Lower leg skin (tissue), 4 donors: ENCODE results near the gene GREB1. TPM values are rescaled to one million over a fixed set of nuclear protein-coding genes. Genes with fewer than 3 reads are reported as not detected.

Source experiments
- DNase-seq, 2 donors: peaks; one replicate each; pipeline ENCODE4 v3.0.0-alpha.2; 2019; ENCODE audit warnings: low spot score in 2 of 2
- H3K4me3 ChIP-seq: fragments of 200-600 bp; sonication (generic); 2 replicates; pipeline ENCODE4 v1.5.1; 2017; ENCODE audit warnings: mild to moderate bottlenecking, low read depth; ENCODE audit not compliant: poor library complexity, severe bottlenecking
- POLR2A ChIP-seq, 2 donors: fragments of 450-650 bp; IDR thresholded peaks; one replicate each; pipeline ENCODE4 v1.6.1; 2016 to 2017; ENCODE audit warnings: antibody characterized with exemption in 2 of 2, mild to moderate bottlenecking in 1 of 2, moderate library complexity in 1 of 2
- WGBS, 2 donors: methylation state at CpG; one replicate each; pipeline ENCODE4 v1.1.5; 2018; 5-methylcytosine and 5-hydroxymethylcytosine counted together
- intact Hi-C: fragments of 100-400 bp; cut with DNase I; formaldehyde crosslinking; loops from one replicate; pipeline ENCODE4 v1.15.0; 2023; ENCODE audit warnings: low total_unique reads
- total RNA-seq, 4 donors: library from RNA; depleted of rRNA; stranded (reverse); fragments of >200 nt; gene quantifications; one replicate each; pipeline ENCODE4 v1.1.0, GENCODE V29; 2016
- TF ChIP-seq, protein P1 (sequence below), 3 donors: fragments of 450-650 bp; IDR thresholded peaks; one replicate each; pipeline ENCODE4 v1.5.1; 2016; ENCODE audit warnings: antibody characterized with exemption in 3 of 3, mild to moderate bottlenecking in 3 of 3, moderate library complexity in 2 of 3

GREB1 gene
- total RNA-seq, 4 donors from 2014 or later = 2.4 to 12.2 (median 4.0) TPM

DNA sequence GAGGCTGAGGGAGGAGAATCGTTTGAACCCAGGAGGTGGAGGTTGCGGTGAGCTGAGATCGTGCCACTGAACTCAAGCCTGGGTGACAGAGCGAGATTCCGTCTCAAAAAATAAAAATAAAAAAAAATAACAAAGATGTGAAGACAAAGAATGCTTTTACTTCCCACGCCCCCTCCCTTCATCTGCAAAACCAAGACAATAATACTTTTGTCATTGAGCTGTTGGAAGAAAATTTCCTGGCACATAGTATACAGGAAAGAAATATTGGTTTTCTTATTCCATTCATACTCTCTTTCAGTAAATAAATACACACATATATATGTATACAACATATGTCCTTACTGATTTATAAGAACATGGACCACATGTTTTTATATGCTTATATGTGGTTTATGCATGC is 12.2 kb downstream of the GREB1 start:
- no peak for TF ChIP-seq POLR2A (IDR thresholded peaks at IDR 0.05)
- TF ChIP-seq, protein P1, sequence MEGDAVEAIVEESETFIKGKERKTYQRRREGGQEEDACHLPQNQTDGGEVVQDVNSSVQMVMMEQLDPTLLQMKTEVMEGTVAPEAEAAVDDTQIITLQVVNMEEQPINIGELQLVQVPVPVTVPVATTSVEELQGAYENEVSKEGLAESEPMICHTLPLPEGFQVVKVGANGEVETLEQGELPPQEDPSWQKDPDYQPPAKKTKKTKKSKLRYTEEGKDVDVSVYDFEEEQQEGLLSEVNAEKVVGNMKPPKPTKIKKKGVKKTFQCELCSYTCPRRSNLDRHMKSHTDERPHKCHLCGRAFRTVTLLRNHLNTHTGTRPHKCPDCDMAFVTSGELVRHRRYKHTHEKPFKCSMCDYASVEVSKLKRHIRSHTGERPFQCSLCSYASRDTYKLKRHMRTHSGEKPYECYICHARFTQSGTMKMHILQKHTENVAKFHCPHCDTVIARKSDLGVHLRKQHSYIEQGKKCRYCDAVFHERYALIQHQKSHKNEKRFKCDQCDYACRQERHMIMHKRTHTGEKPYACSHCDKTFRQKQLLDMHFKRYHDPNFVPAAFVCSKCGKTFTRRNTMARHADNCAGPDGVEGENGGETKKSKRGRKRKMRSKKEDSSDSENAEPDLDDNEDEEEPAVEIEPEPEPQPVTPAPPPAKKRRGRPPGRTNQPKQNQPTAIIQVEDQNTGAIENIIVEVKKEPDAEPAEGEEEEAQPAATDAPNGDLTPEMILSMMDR (IDR thresholded peaks at IDR 0.05) = no peak
- H3K4me3 ChIP-seq = no peak overlapping the region
- WGBS, 2 donors = 74 to 83% methylated on average over 6 of the region's 6 CpGs
- DNase-seq = no peak
- intact Hi-C loops = no loop called here

DNA sequence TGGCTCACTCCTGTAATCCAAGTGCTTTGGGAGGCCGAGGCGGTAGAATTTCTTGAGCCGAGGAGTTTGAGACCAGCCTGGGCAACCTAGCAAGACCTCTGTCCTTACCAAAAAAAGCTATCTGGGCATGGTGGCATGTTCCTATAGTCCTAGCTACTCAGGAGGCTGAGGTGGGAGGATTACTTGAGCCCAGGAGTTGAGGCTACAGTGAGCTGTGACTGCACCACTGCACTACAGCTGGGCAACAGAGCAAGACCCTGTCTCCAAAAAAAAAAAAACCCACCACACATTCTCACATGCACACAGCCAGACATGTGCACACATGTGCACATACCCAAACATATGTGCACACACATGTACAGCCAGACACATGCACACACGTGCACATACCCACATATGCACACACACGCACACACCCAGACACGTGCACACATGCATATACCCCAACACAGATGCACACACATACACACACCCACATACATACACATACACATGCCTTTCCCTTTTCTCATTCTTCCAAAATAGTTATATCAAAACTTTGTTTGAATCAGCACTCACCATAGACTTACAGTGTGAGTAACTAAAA is 14.2 kb downstream of the GREB1 start:
- TF ChIP-seq, protein P1 (IDR thresholded peaks at IDR 0.05) = no peak
- no peak for TF ChIP-seq POLR2A (IDR thresholded peaks at IDR 0.05)
- WGBS, 2 donors = 90 to 91% methylated on average over 6 of the region's 6 CpGs
- intact Hi-C loops = no loop called here
- no peak overlapping the region for H3K4me3 ChIP-seq
- peak in 1 of 2 donors; percentile 23 for DNase-seq

DNA sequence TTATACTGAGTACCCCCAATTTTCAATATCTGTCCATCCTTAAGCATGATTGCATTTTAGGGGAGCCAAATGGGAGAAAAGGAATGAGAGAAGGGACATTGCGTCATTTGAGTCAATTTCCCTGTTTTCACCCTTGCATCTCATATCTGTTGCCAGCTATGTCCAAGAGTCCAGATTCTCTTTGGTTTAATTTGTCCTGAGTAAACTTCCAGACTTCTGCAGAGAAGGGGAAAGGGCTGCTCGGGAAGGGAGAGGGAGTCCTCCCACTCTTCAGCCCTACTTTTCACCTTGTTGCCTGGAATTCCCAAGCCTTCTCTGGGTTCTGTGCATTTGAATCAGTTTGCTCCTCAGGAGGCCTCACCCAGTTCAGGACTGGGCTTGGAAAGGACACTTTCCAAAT is 16.5 kb downstream of the GREB1 start:
- 88 to 96% methylated on average over 2 of the region's 2 CpGs for WGBS, 2 donors

DNA sequence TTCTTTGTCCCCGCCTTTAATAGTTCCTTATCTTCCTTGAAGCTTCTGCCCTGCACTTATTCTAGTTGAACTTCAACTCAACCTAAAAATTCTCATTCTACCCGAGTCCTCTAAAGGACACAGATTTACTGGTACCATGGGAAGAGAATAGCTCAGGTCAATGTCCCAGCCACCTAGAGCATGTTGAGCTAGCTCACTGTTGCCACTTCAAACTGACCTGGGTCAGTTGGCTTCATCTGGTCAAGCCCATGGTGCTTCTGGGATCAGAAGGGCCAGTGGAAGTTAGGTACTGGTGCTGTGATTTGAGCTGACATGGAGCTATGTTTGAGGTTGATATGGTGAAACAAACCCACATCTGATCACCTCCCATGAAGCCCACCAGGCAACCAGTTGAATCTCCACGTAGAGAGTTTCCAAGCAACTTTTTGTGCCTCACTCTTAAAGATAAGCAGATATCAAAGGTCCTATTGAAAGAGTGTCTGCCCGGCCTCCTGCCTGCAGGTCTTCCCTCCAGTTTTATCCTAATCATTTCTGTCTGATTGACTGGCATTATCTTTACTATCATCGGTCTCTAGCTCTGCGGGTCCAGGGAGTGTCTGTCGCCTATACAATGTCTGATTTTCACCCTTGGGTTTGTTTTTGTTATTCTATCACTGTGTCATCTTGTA is 17.2 kb downstream of the GREB1 start:
- no peak overlapping the region for H3K4me3 ChIP-seq
- DNase-seq = peak in 1 of 2 donors; percentile 62
- intact Hi-C loops = no loop called here
- TF ChIP-seq, protein P1 (IDR thresholded peaks at IDR 0.05) = no peak
- TF ChIP-seq POLR2A (IDR thresholded peaks at IDR 0.05) = no peak
- 88 to 93% methylated on average over 7 of the region's 7 CpGs for WGBS, 2 donors

More for the DNA sequence above, 16.5 kb downstream of the GREB1 start:
- no peak overlapping the region for H3K4me3 ChIP-seq
- intact Hi-C loops = no loop called here
- TF ChIP-seq, protein P1 (IDR thresholded peaks at IDR 0.05) = no peak
- TF ChIP-seq POLR2A (IDR thresholded peaks at IDR 0.05) = no peak
- DNase-seq = peak in 1 of 2 donors; percentile 6

DNA sequence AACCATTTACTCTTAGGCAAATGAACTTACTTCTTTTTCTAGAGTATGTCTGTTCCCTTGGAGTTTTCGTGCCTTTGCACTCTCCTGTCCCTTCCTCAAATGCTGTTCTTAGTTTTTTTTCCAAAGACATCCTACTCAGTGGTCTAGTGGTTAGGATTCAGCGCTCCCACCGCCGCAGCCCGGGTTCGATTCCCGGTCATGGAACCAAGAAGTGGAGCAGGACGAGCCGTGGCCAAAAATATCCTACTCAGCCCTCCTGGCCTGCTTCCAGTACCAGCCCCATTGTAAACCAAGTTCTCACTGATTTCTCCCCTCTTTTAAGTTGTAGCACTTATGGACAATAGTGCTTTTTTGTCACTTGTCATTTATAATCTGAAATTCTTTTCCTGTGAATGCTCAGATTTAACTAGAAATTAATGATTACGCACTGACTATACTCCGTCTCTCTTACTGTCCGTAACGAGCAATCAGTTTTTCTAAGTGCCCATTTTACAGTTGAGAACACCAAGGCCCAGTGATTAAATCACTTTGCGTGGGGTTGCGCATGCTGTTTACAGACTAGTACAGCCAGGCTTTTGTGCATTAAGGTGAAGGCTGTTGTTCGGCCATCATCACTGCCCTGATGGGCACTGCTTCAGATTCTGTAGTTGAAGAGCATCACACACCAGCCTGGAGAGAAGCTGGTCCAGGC is 17.9 kb downstream of the GREB1 start:
- TF ChIP-seq, protein P1 (IDR thresholded peaks at IDR 0.05) = no peak
- no peak for TF ChIP-seq POLR2A (IDR thresholded peaks at IDR 0.05)
- intact Hi-C loops = no loop called here
- H3K4me3 ChIP-seq = no peak overlapping the region
- 92 to 95% methylated on average over 16 of the region's 16 CpGs for WGBS, 2 donors
- peak in 1 of 2 donors; percentile 42 for DNase-seq
